Neural crest cell (in vitro differentiated cells): Measurements from ENCODE around the gene SLC5A1. TPM values are rescaled to one million over a fixed set of nuclear protein-coding genes. Genes with fewer than 3 reads are reported as not detected.
"Not testable (repeated sequence)": the region's sequence is repeated elsewhere in the genome, so short reads cannot be mapped to it uniquely, and the experiment has no call there.

Experiments
- DNase-seq: peaks from one replicate; pipeline ENCODE4 v3.0.0; 2021; ENCODE audit warnings: low read depth, mixed read lengths, low spot score
- H3K27ac Mint-ChIP-seq: one replicate; pipeline ENCODE4 v1.8.0; 2021; ENCODE audit warnings: mild to moderate bottlenecking, mixed read lengths; ENCODE audit not compliant: unreplicated experiment
- H3K27me3 Mint-ChIP-seq: 2 replicates; pipeline ENCODE4 v1.8.0; 2021; ENCODE audit warnings: low read depth, mild to moderate bottlenecking, mixed read lengths
- H3K36me3 Mint-ChIP-seq: 2 replicates; pipeline ENCODE4 v1.8.0; 2021; ENCODE audit warnings: low read depth, mild to moderate bottlenecking, mixed read lengths
- H3K4me1 Mint-ChIP-seq: 2 replicates; pipeline ENCODE4 v1.8.0; 2021; ENCODE audit warnings: mixed read lengths
- H3K4me3 Mint-ChIP-seq: one replicate; pipeline ENCODE4 v1.8.0; 2021; ENCODE audit warnings: mild to moderate bottlenecking, mixed read lengths
- H3K9me3 Mint-ChIP-seq: 2 replicates; pipeline ENCODE4 v1.8.0; 2021; ENCODE audit warnings: mixed read lengths
- CTCF ChIP-seq: fragments of 200-600 bp; sonication (generic); conservative IDR thresholded peaks from 2 replicates; pipeline ENCODE4 v1.5.0; 2021; ENCODE audit warnings: antibody characterized with exemption, mild to moderate bottlenecking
- total RNA-seq: library from RNA; stranded (reverse); gene quantifications from 2 replicates; pipeline ENCODE4 v1.2.1, GENCODE V29; 2021

The SLC5A1 gene
- total RNA-seq, 1 donor from 2014 or later = not detected

DNA sequence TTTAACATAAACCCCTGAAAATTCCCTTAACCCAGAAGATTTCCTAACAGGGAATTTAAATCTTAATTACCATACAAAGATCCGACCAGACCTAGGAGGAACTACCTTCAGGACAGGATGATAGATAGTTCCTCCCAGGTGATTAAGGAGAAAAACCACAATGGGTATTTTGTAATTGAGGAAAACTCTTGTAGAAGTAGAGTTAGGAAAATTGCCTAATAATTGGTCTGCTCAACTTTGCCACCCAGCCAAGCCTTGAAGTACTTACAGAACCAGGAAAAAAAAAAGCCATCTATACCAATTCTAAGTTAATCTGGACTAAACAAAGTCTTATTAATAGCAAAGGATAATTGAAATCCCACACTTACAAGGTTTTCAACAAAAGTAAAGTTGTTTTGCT lies 95.5 kb downstream of the SLC5A1 start:
- H3K27ac Mint-ChIP-seq, H3K9me3 Mint-ChIP-seq, H3K4me1 Mint-ChIP-seq, DNase-seq, H3K36me3 Mint-ChIP-seq, H3K4me3 Mint-ChIP-seq: not testable (repeated sequence)
- H3K27me3 Mint-ChIP-seq = peaks cover 14% of the 10 kb centered on the region

- H3K27me3 Mint-ChIP-seq = peaks cover 14% of the 10 kb centered on the region
- DNase-seq, H3K4me1 Mint-ChIP-seq: not testable (repeated sequence)
Measured at GRCh38 chr22:32140688-32141087, 97.6 kb downstream of the SLC5A1 start.

GRCh38 chr22:32142600-32142999 lies 99.5 kb downstream of the SLC5A1 start:
- no peak for DNase-seq
- Mint-ChIP-seq H3K4me3 (no peak overlapping the region), H3K9me3 (peaks cover 5% of the 10 kb centered on the region), H3K27ac (no peak overlapping the region), H3K27me3 (peaks cover 14% of the 10 kb centered on the region), H3K36me3 (no peaks in the 10 kb centered on the region), H3K4me1 (no peaks in the 10 kb centered on the region)
- TF ChIP-seq CTCF = no peak

More at GRCh38 chr22:32140688-32141087, 97.6 kb downstream of the SLC5A1 start:
- H3K4me3 Mint-ChIP-seq, H3K36me3 Mint-ChIP-seq, H3K9me3 Mint-ChIP-seq, H3K27ac Mint-ChIP-seq: not testable (repeated sequence)
- TF ChIP-seq CTCF = peak; percentile 56

GRCh38 chr22:32144496-32145274 lies 101.6 kb downstream of the SLC5A1 start:
- H3K9me3 Mint-ChIP-seq = peaks cover 5% of the 10 kb centered on the region
- no peak for TF ChIP-seq CTCF
- no peak overlapping the region for H3K4me3 Mint-ChIP-seq

GRCh38 chr22:32147128-32147527 lies 104.1 kb downstream of the SLC5A1 start:
- not testable (repeated sequence) for H3K27ac Mint-ChIP-seq, DNase-seq, H3K9me3 Mint-ChIP-seq, H3K4me3 Mint-ChIP-seq, H3K4me1 Mint-ChIP-seq, H3K27me3 Mint-ChIP-seq, H3K36me3 Mint-ChIP-seq

More at GRCh38 chr22:32144496-32145274, 101.6 kb downstream of the SLC5A1 start:
- Mint-ChIP-seq H3K27ac (no peak overlapping the region), H3K27me3 (peaks cover 9% of the 10 kb centered on the region), H3K4me1 (no peaks in the 10 kb centered on the region), H3K36me3 (no peaks in the 10 kb centered on the region)
- DNase-seq = no peak

DNA sequence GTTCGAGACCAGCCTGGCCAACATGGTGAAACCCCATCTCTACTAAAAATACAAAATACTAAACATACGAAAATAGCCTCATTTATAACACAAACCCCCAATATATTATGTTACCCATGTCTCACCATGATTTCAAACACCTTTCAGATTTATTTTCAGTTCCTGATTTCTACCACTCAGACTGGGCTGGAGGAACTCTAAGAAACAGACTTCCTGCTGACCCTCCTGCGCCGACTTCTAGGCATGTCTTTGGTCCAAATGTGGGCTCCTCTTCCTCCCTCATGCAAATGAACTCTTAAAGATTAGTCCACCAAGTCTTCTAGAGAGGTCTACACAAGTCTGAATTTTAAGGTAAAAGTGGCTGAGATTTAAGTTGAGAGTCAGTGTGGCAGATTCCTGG lies 105.3 kb downstream of the SLC5A1 start:
- H3K27me3 Mint-ChIP-seq, DNase-seq, H3K4me3 Mint-ChIP-seq, H3K27ac Mint-ChIP-seq, H3K9me3 Mint-ChIP-seq, H3K36me3 Mint-ChIP-seq, H3K4me1 Mint-ChIP-seq: not testable (repeated sequence)

DNA sequence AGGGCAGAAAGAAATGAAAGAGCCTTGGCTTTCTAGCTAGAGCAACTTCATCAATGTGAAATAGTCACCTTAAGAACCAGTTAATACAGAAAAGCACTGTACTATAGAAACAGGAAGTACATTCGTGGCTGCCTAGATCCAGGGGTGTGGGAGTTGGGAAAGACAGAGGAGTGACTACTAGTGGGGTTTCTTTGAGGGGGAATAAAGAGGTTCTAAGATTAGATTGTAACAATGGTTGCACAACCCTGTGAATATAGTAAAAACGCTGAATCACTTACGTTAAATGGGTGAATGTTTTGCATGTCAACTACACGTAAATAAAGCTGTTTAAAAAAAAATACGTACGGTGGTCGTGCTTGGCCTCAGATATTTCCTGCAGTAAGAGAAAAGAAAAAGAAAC lies 107.6 kb downstream of the SLC5A1 start:
- H3K36me3 Mint-ChIP-seq, H3K27me3 Mint-ChIP-seq, H3K4me1 Mint-ChIP-seq, DNase-seq, H3K27ac Mint-ChIP-seq, H3K4me3 Mint-ChIP-seq, H3K9me3 Mint-ChIP-seq: not testable (repeated sequence)

DNA sequence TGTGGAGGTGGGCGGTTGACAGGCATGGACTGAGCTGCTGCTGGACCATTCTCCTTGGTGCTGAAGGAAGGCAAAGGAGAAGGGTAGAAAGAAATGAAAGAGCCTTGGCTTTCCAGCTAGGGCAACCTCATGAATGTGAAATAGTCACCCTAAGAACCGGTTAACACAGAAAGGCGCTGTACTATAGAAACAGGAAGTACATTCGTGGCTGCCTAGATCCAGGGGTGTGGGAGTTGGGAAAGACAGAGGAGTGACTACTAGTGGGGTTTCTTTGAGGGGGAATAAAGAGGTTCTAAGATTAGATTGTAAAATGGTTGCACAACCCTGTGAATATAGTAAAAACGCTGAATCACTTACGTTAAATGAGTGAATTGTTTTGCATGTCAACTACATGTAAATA lies 108.6 kb downstream of the SLC5A1 start:
- H3K27me3 Mint-ChIP-seq = peaks cover 11% of the 10 kb centered on the region
- H3K4me1 Mint-ChIP-seq = not testable (repeated sequence)

GRCh38 chr22:32154727-32155126 lies 111.7 kb downstream of the SLC5A1 start:
- not testable (repeated sequence) for H3K4me3 Mint-ChIP-seq, H3K9me3 Mint-ChIP-seq, H3K36me3 Mint-ChIP-seq, DNase-seq, H3K27ac Mint-ChIP-seq, H3K4me1 Mint-ChIP-seq
- peaks cover 19% of the 10 kb centered on the region for H3K27me3 Mint-ChIP-seq

More for the DNA sequence above, 108.6 kb downstream of the SLC5A1 start:
- not testable (repeated sequence) for H3K36me3 Mint-ChIP-seq, DNase-seq, H3K27ac Mint-ChIP-seq, H3K9me3 Mint-ChIP-seq, H3K4me3 Mint-ChIP-seq

GRCh38 chr22:32157632-32158031 lies 114.6 kb downstream of the SLC5A1 start:
- not testable (repeated sequence) for H3K27ac Mint-ChIP-seq, H3K4me1 Mint-ChIP-seq, H3K9me3 Mint-ChIP-seq, H3K4me3 Mint-ChIP-seq, H3K36me3 Mint-ChIP-seq, DNase-seq
- H3K27me3 Mint-ChIP-seq = peaks cover 24% of the 10 kb centered on the region
